Stomach (tissue), 9 donors: ENCODE measurements around the gene TEAD1. TPM values are rescaled to one million over a fixed set of nuclear protein-coding genes. Genes with fewer than 3 reads are reported as not detected.

Experiments used
- DNase-seq, 2 donors: peaks; one replicate each; pipeline versions ENCODE4 v3.0.0 to v3.0.0-alpha.2; 2013 to 2019
- H3K27ac ChIP-seq, 5 donors: fragments of 200-600 bp in 4 of 5; sonication (generic) in 4 of 5; one replicate each; pipeline ENCODE4 v1.5.1; 2013 to 2019; ENCODE audit warnings: mild to moderate bottlenecking in 1 of 5, moderate library complexity in 1 of 5
- H3K27me3 ChIP-seq, 3 donors: fragments of 200-600 bp; sonication (generic); one replicate each; pipeline ENCODE4 v1.5.1; 2017 to 2019; ENCODE audit warnings: mixed run types in 1 of 3
- H3K36me3 ChIP-seq, 4 donors: fragments of 200-600 bp; sonication (generic); 1 replicate in 3 of 4; 2 replicates in 1 of 4; pipeline ENCODE4 v1.5.1; 2016 to 2019
- H3K4me1 ChIP-seq, 4 donors: fragments of 200-600 bp; sonication (generic); one replicate each; pipeline ENCODE4 v1.5.1; 2016 to 2019
- H3K4me3 ChIP-seq, 4 donors: fragments of 200-600 bp; sonication (generic) in 3 of 4; one replicate each; pipeline ENCODE4 v1.5.1; 2016 to 2019; ENCODE audit warnings: mild to moderate bottlenecking in 1 of 4
- H3K9me3 ChIP-seq, 4 donors: fragments of 200-600 bp; sonication (generic); one replicate each; pipeline ENCODE4 v1.5.1; 2016 to 2019
- EP300 ChIP-seq: sonication (generic); formaldehyde crosslinking; IDR thresholded peaks from one replicate; pipeline ENCODE4 v1.6.1; 2017; ENCODE audit warnings: antibody characterized with exemption
- POLR2A ChIP-seq, 4 donors: fragments of 450-650 bp; IDR thresholded peaks; one replicate each; pipeline ENCODE4 v1.6.1; 2016; ENCODE audit warnings: antibody characterized with exemption in 4 of 4, control low read depth in 2 of 4, mild to moderate bottlenecking in 1 of 4, moderate library complexity in 1 of 4
- POLR2AphosphoS5 ChIP-seq, 3 donors: sonication (generic); formaldehyde crosslinking; IDR thresholded peaks; one replicate each; pipeline ENCODE4 v1.6.1; 2016; ENCODE audit warnings: antibody characterized with exemption in 3 of 3
- WGBS, 5 donors: extraction: QIAGEN DNeasy Blood & Tissue Kit in 3 of 5; methylation state at CpG; one replicate each; pipeline versions ENCODE4 v1.1.5 to v1.1.7; 2013 to 2018; 5-methylcytosine and 5-hydroxymethylcytosine counted together
- intact Hi-C: fragments of 100-400 bp; cut with DNase I; formaldehyde crosslinking; loops from one replicate; pipeline ENCODE4 v1.15.1; 2023; ENCODE audit warnings: low total_unique reads
- polyA plus RNA-seq, 3 donors: library from polyadenylated mRNA; stranded (reverse); fragments of 200-250 nt; gene quantifications; one replicate each; pipeline ENCODE4 v1.2.3, GENCODE V29; 2013
- total RNA-seq, 5 donors: library from RNA; depleted of rRNA; stranded (reverse); fragments of >200 nt; gene quantifications; one replicate each; pipeline versions ENCODE4 v1.1.0 to v1.2.3, GENCODE V29; 2014 to 2016
- TF ChIP-seq, protein P1 (sequence below), 7 experiments: fragments of 450-650 bp in 4 of 7; fragments of 200-600 bp in 3 of 7; sonication (generic) in 3 of 7; IDR thresholded peaks; one replicate each; pipeline ENCODE4 v1.5.1; 2016 to 2019; ENCODE audit warnings: antibody characterized with exemption in 7 of 7, control low read depth in 2 of 7, mild to moderate bottlenecking in 1 of 7
- donor health status: healthy with polysubstance abuse.
- donor health status: Bipolar disorder and iron deficiency.
- donor health status: healthy.

TEAD1 gene
- total and polyA plus RNA-seq, 8 donors, result 4.9 to 133 (median 65.2) TPM

DNA sequence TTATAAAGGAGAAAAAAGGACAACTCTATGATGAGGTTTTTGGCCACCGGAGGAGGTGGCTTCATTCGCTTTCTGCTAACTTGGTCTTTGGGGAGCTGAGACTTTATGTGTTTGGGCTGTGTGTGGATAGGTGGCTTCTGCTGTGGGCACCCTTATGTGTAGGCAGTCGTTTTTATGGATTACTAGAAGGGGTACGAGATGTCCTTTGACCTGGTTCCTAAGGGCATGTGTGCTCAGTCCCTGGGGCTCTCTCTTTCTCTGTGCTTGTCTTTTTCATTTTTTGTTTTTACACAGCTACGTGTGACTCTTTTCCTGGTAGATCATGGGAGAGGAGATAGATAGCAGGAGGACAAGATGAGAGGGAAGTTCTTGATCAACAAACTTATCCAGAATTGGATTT lies 93.4 kb downstream of the TEAD1 start:
- TF ChIP-seq POLR2AphosphoS5 (IDR thresholded peaks at IDR 0.05) (no peak), POLR2A (IDR thresholded peaks at IDR 0.05) (no peak), EP300 (no peak)
- TF ChIP-seq, protein P1, sequence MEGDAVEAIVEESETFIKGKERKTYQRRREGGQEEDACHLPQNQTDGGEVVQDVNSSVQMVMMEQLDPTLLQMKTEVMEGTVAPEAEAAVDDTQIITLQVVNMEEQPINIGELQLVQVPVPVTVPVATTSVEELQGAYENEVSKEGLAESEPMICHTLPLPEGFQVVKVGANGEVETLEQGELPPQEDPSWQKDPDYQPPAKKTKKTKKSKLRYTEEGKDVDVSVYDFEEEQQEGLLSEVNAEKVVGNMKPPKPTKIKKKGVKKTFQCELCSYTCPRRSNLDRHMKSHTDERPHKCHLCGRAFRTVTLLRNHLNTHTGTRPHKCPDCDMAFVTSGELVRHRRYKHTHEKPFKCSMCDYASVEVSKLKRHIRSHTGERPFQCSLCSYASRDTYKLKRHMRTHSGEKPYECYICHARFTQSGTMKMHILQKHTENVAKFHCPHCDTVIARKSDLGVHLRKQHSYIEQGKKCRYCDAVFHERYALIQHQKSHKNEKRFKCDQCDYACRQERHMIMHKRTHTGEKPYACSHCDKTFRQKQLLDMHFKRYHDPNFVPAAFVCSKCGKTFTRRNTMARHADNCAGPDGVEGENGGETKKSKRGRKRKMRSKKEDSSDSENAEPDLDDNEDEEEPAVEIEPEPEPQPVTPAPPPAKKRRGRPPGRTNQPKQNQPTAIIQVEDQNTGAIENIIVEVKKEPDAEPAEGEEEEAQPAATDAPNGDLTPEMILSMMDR (IDR thresholded peaks at IDR 0.05), result no peak
- no peak overlapping the region for H3K4me3 ChIP-seq
- H3K36me3 ChIP-seq, result peaks cover 4 to 27% (median 17%) of the 10 kb centered on the region in 4 donors
- H3K4me1 ChIP-seq, result peaks cover 14 to 58% (median 28%) of the 10 kb centered on the region in 4 donors
- no peaks in the 10 kb centered on the region for H3K27me3 ChIP-seq
- intact Hi-C loops, result no loop called here
- DNase-seq, result no peak
- 74 to 85% (median 79%) methylated on average over 5 of the region's 5 CpGs for WGBS, 5 donors
- no peaks in the 10 kb centered on the region for H3K9me3 ChIP-seq
- no peak overlapping the region for H3K27ac ChIP-seq

DNA sequence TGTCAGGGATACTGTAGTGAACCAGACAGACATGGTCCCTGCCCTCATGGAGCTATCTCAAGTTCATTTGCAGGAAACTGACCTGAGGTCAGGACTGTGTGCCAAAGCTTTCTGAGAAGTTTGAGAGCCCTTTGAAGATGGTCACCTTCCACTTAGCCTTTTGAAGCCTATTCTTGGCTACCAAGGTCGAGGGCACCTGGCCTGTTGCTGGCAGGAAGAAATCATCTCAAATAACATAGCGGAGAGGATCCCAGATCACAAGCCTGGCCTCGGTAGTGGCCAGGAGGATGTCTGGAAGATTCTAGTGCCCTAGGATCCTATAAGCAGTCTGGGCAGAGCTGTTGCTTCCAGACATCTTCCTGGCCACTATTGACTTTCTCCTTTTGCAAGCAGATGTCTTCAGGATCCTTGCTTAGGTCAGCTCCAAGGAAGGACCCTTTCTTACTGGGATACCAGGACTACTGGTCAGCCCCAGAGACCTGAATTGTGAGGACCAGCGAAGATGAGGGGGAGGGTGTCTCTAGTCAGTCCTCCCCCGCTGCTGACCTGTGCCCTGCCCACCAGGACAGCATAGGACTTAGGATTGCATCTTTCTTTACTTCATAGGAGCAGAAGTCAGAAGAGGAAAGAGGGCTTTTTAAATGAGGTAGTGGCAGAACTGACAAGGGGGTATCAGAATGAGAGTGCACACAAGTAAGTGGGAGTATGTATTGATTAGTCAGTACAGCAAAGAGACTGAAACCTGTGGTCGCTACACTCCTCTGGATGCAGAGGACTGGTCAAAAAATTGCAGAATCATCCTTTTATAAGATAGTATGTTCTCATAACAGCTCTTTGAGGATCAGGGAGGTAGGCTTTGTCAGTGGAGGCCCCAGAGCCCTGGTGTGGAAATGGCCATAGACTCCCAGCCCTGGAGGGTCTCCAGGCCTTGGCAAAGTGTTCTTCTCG lies 94.8 kb downstream of the TEAD1 start:
- Histone ChIP-seq H3K27me3 (no peaks in the 10 kb centered on the region), H3K9me3 (no peaks in the 10 kb centered on the region), H3K36me3 (peaks cover 4 to 26% (median 17%) of the 10 kb centered on the region in 4 donors), H3K27ac (no peak overlapping the region), H3K4me1 (peaks cover 14 to 52% (median 26%) of the 10 kb centered on the region in 4 donors), H3K4me3 (no peak overlapping the region)
- TF ChIP-seq POLR2AphosphoS5 (IDR thresholded peaks at IDR 0.05) (no peak), EP300 (no peak), POLR2A (IDR thresholded peaks at IDR 0.05) (no peak)
- intact Hi-C loops, result no loop called here
- no peak for DNase-seq
- 77 to 90% (median 88%) methylated on average over 7 of the region's 7 CpGs for WGBS, 5 donors

DNA sequence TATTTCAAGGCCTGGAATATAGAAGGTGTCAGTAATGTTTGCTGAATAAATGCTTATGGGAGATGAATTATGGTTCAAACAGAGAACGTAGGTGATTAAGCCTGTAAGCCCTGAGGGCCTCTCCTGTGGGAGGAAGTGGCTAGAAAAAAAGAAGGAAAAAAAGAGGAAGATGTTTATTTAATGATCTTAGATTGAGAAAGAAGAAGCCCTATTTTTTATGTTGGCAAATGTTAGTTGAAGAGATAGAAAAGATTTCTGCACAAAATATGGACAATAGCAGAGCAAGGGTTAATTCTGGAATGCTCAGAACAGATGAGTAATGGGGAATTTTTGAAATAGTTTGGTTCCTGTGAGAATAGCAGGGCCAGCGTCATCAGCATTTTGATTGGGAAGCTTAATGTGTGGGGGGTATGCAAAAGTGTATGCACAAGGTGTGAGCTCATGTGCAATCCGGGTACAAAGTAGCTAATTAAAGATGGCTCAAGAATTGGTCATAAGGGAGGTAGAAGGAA lies 95.7 kb downstream of the TEAD1 start:
- 36 to 53% (median 46%) methylated on average over 3 of the region's 3 CpGs for WGBS, 5 donors
- intact Hi-C loops, result no loop called here
- Histone ChIP-seq H3K9me3 (no peaks in the 10 kb centered on the region), H3K4me3 (no peak overlapping the region), H3K4me1 (peaks cover 14 to 49% (median 26%) of the 10 kb centered on the region in 4 donors), H3K36me3 (peaks cover 2 to 17% (median 9%) of the 10 kb centered on the region in 4 donors), H3K27me3 (no peaks in the 10 kb centered on the region), H3K27ac (no peak overlapping the region)
- TF ChIP-seq POLR2A (IDR thresholded peaks at IDR 0.05) (no peak), EP300 (no peak), POLR2AphosphoS5 (IDR thresholded peaks at IDR 0.05) (no peak)
- TF ChIP-seq, protein P1 (IDR thresholded peaks at IDR 0.05), result no peak
- DNase-seq, result peak in 1 of 2 donors; percentile 51

DNA sequence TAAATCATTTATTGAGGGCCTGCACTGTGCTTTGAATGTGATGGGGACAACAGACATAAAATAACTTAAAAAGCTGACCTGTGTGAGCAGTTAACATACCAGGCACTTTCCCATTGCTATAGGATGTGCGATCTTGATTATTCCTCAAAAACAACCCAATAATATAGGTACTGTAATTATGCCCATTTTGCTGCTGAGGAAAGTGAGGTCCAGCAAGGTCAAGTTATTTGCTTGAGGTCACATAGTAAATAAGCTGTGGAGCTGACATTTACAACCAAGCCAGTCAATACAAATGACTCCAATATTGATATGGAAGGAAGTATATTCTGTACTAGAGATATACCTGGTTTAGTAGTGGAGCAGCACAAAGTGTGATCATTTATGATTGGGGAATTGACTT lies 96.2 kb downstream of the TEAD1 start:
- Histone ChIP-seq H3K27ac (no peak overlapping the region), H3K9me3 (no peaks in the 10 kb centered on the region), H3K4me3 (no peak overlapping the region), H3K4me1 (peaks cover 14 to 46% (median 21%) of the 10 kb centered on the region in 4 donors), H3K27me3 (no peaks in the 10 kb centered on the region), H3K36me3 (peaks cover 0 to 12% (median 4%) of the 10 kb centered on the region in 4 donors)
- DNase-seq, result no peak
- intact Hi-C loops, result no loop called here
- TF ChIP-seq EP300, result no peak
- 95 to 100% (median 97%) methylated on average over 1 of the region's 1 CpG for whole genome bisulfite sequencing, 5 donors

DNA sequence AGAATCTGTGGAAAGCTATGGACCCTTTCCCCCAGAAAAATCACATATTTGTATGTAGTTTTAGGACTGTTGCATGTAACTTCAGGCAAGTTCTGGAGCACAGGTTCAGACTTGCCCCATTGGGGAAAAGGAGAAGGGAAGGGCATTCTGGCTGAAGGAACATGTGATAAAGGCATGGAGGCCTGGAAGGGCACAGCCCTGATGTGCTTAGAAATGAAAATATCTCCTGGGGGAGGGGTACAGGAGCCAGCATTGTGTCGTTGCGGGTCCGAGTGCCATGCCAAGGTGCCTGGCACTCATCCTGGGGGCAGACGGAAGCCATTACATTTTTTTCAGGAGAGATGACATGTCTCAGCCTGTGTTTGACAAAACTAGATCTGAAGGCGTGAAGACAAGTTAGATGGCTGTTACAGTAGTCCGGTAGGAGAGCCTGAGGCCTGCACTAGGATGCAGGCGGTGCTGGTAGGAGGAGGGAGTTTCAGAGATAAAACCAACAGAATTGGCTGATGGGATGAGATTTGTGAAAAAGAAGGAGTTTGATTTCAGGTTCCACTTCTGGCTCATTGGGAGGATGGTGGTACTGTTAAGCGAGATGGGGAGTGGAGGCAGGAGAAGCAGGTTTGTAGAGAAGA lies 96.9 kb downstream of the TEAD1 start:
- intact Hi-C loops, result no loop called here
- peak overlapping the region in 1 of 5 donors; percentile 10 for H3K27ac ChIP-seq
- no peak overlapping the region for H3K4me3 ChIP-seq
- WGBS, 5 donors, result 86 to 95% (median 90%) methylated on average over 8 of the region's 8 CpGs
- no peak for DNase-seq
- peaks cover 14 to 46% (median 17%) of the 10 kb centered on the region in 4 donors for H3K4me1 ChIP-seq
- TF ChIP-seq POLR2A (IDR thresholded peaks at IDR 0.05) (no peak), POLR2AphosphoS5 (IDR thresholded peaks at IDR 0.05) (no peak), EP300 (no peak)
- TF ChIP-seq, protein P1 (IDR thresholded peaks at IDR 0.05), result no peak
- H3K27me3 ChIP-seq, result no peaks in the 10 kb centered on the region
- H3K9me3 ChIP-seq, result no peaks in the 10 kb centered on the region
- H3K36me3 ChIP-seq, result peaks cover 0 to 6% (median 0%) of the 10 kb centered on the region in 4 donors
